H9 (cell line): ENCODE measurements around the gene BAG3. TPM values are rescaled to one million over a fixed set of nuclear protein-coding genes. Genes with fewer than 3 reads are reported as not detected.

Source experiments
- DNase-seq: peaks from one replicate; pipeline ENCODE4 v3.0.0-alpha.2; 2017
- H2AFZ ChIP-seq: one replicate; pipeline ENCODE4 v1.6.1; 2013; ENCODE audit warnings: mild to moderate bottlenecking, low read length, control low read depth, moderate library complexity
- H2AK5ac ChIP-seq: 2 replicates; pipeline ENCODE4 v1.6.1; 2013; ENCODE audit warnings: low read length, control low read depth, mixed read lengths; ENCODE audit not compliant: insufficient read length
- H2BK120ac ChIP-seq: one replicate; pipeline ENCODE4 v1.6.1; 2013; ENCODE audit warnings: low read depth, mild to moderate bottlenecking, low read length, control low read depth, inconsistent platforms; ENCODE audit not compliant: poor library complexity, severe bottlenecking
- H2BK12ac ChIP-seq: 2 replicates; pipeline ENCODE4 v1.6.1; 2013; ENCODE audit warnings: low read length, control low read depth, mixed read lengths, low read depth; ENCODE audit not compliant: insufficient read length
- H2BK15ac ChIP-seq: 2 replicates; pipeline ENCODE4 v1.6.1; 2013; ENCODE audit warnings: low read depth, low read length, control low read depth
- H2BK20ac ChIP-seq: one replicate; pipeline ENCODE4 v1.6.1; 2013; ENCODE audit warnings: low read depth, mild to moderate bottlenecking, low read length, control low read depth, inconsistent platforms; ENCODE audit not compliant: poor library complexity, severe bottlenecking
- H2BK5ac ChIP-seq: 2 replicates; pipeline ENCODE4 v1.6.1; 2013; ENCODE audit warnings: low read length, control low read depth, mixed read lengths; ENCODE audit not compliant: insufficient read length
- H3K14ac ChIP-seq: 2 replicates; pipeline ENCODE4 v1.6.1; 2013; ENCODE audit warnings: low read length, control low read depth; ENCODE audit not compliant: insufficient read depth
- H3K18ac ChIP-seq: 2 replicates; pipeline ENCODE4 v1.6.1; 2013; ENCODE audit warnings: low read depth, mild to moderate bottlenecking, mixed read lengths, low read length, control low read depth; ENCODE audit not compliant: insufficient read length
- H3K23ac ChIP-seq: 2 replicates; pipeline ENCODE4 v1.6.1; 2013; ENCODE audit warnings: low read length, control low read depth, mixed read lengths, low read depth; ENCODE audit not compliant: insufficient read length
- H3K23me2 ChIP-seq: 2 replicates; pipeline ENCODE4 v1.6.1; 2013; ENCODE audit warnings: low read depth, mild to moderate bottlenecking, mixed read lengths, low read length, control low read depth; ENCODE audit not compliant: insufficient read length, poor library complexity, severe bottlenecking
- H3K27ac ChIP-seq: 2 replicates; pipeline ENCODE4 v1.5.1; 2013; ENCODE audit warnings: low read length, control low read depth, mixed read lengths, low read depth; ENCODE audit not compliant: insufficient read length
- H3K27me3 ChIP-seq: 2 replicates; pipeline ENCODE4 v1.6.1; 2013; ENCODE audit warnings: low read length, control low read depth, inconsistent platforms; ENCODE audit not compliant: insufficient read depth
- H3K4ac ChIP-seq: 2 replicates; pipeline ENCODE4 v1.6.1; 2013; ENCODE audit warnings: low read depth, mild to moderate bottlenecking, control low read depth, inconsistent platforms, low read length, moderate library complexity
- H3K4me1 ChIP-seq: 2 replicates; pipeline ENCODE4 v1.6.1; 2013; ENCODE audit warnings: low read length, control low read depth, inconsistent platforms; ENCODE audit not compliant: insufficient read depth
- H3K4me2 ChIP-seq: 2 replicates; pipeline ENCODE4 v1.6.1; 2013; ENCODE audit warnings: low read length, control low read depth, mixed read lengths; ENCODE audit not compliant: insufficient read length, insufficient read depth
- H3K56ac ChIP-seq: 2 replicates; pipeline ENCODE4 v1.6.1; 2013; ENCODE audit warnings: low read depth, mild to moderate bottlenecking, mixed read lengths, low read length, control low read depth; ENCODE audit not compliant: insufficient read length
- H3K79me1 ChIP-seq: 2 replicates; pipeline ENCODE4 v1.6.1; 2013; ENCODE audit warnings: low read depth, mild to moderate bottlenecking, moderate library complexity, low read length, control low read depth, inconsistent platforms; ENCODE audit not compliant: insufficient read depth, poor library complexity, severe bottlenecking
- H3K79me2 ChIP-seq: 2 replicates; pipeline ENCODE4 v1.6.1; 2013; ENCODE audit warnings: low read length, control low read depth, inconsistent platforms; ENCODE audit not compliant: insufficient read depth
- H3K9ac ChIP-seq: 2 replicates; pipeline ENCODE4 v1.6.1; 2013; ENCODE audit warnings: low read length, control low read depth, mixed read lengths; ENCODE audit not compliant: insufficient read length; ENCODE audit errors: extremely low read depth
- H3K9me3 ChIP-seq: one replicate; pipeline ENCODE4 v1.6.1; 2013; ENCODE audit warnings: low read depth, low read length, inconsistent platforms; ENCODE audit not compliant: control insufficient read depth
- H3T11ph ChIP-seq: one replicate; pipeline ENCODE4 v1.6.1; 2013; ENCODE audit warnings: mild to moderate bottlenecking, low read length, control low read depth, inconsistent platforms
- H4K20me1 ChIP-seq: one replicate; pipeline ENCODE4 v1.6.1; 2013; ENCODE audit not compliant: control insufficient read depth, insufficient read length, insufficient read depth
- H4K5ac ChIP-seq: 2 replicates; pipeline ENCODE4 v1.6.1; 2013; ENCODE audit warnings: low read depth, mild to moderate bottlenecking, mixed read lengths, low read length, control low read depth; ENCODE audit not compliant: insufficient read length
- H4K8ac ChIP-seq: replicated peaks from 2 replicates; pipeline ENCODE4 v1.6.1; 2013; ENCODE audit warnings: low read length, control low read depth, mixed read lengths, low read depth; ENCODE audit not compliant: insufficient read length
- H4K91ac ChIP-seq: 2 replicates; pipeline ENCODE4 v1.6.1; 2013; ENCODE audit warnings: low read depth, mild to moderate bottlenecking, moderate library complexity, mixed read lengths, low read length, control low read depth; ENCODE audit not compliant: insufficient read length
- H3K27ac Mint-ChIP-seq, 3 experiments: 2 replicates in 2 of 3; 3 replicates in 1 of 3; pipeline ENCODE4 v1.8.0; 2020 to 2021; ENCODE audit warnings: mixed read lengths in 3 of 3, mild to moderate bottlenecking in 1 of 3, moderate library complexity in 1 of 3
- H3K27me3 Mint-ChIP-seq: 2 replicates; pipeline ENCODE4 v1.8.0; 2021; ENCODE audit warnings: low read depth, mild to moderate bottlenecking, moderate library complexity, mixed read lengths
- H3K36me3 Mint-ChIP-seq, 3 experiments: 2 replicates in 2 of 3; 3 replicates in 1 of 3; pipeline ENCODE4 v1.8.0; 2020 to 2021; ENCODE audit warnings: low read depth in 3 of 3, mixed read lengths in 3 of 3; ENCODE audit not compliant: insufficient read depth in 1 of 3
- H3K4me1 Mint-ChIP-seq, 2 experiments: 2 replicates each; pipeline ENCODE4 v1.8.0; 2020; ENCODE audit warnings: mixed read lengths in 2 of 2
- H3K4me3 Mint-ChIP-seq, 2 experiments: 2 replicates in 1 of 2; 3 replicates in 1 of 2; pipeline ENCODE4 v1.8.0; 2020 to 2021; ENCODE audit warnings: mild to moderate bottlenecking in 2 of 2, mixed read lengths in 2 of 2, moderate library complexity in 1 of 2
- H3K9me3 Mint-ChIP-seq, 2 experiments: 2 replicates in 1 of 2; 3 replicates in 1 of 2; pipeline ENCODE4 v1.8.0; 2020; ENCODE audit warnings: mild to moderate bottlenecking in 2 of 2, mixed read lengths in 2 of 2, moderate library complexity in 1 of 2
- WGBS: extraction: QIAGEN DNeasy Blood & Tissue Kit; methylation state at CpG from one replicate; pipeline ENCODE4 v1.1.7; 2013; ENCODE audit warnings: missing lambda C conversion rate, low lambda C conversion rate, mixed read lengths; ENCODE audit not compliant: insufficient read length; ENCODE audit errors: extremely low coverage; 5-methylcytosine and 5-hydroxymethylcytosine counted together
- total RNA-seq: library from RNA; stranded (reverse); gene quantifications from 2 replicates; pipeline ENCODE4 v1.2.1, GENCODE V29; 2021
- TF ChIP-seq, protein P1 (sequence below): fragments of 200-600 bp; sonication (generic); conservative IDR thresholded peaks from 3 replicates; pipeline ENCODE4 v1.8.0; 2021; ENCODE audit warnings: antibody characterized with exemption, mild to moderate bottlenecking

BAG3 gene
- total RNA-seq, 1 experiment from 2014 or later: 11.4 TPM

DNA sequence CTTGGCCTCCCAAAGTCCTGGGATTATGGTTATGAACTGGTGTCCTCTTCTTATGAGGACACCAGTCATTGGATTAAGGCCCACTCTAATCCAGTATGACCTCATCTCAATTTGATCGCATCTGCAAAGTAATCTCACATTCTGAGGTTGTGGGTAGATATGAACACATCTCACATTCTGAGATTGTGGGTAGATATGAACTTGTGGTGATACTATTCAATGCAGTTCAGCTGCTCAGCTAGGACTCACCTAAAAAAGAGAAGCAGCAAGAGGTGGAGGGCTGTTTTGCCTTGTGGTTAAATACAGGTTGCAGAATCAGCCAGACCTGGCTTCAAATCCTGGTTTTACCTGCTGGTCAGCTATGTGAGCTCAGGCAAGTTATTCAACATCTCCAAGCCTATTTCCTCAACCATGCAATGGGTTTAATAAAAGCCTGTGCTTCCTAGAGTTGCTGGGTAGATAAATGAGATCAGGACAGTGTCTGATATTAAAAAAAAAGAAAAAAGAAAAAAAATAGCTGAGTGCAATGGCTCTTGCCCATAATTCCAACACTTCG lies 8.5 kb upstream of the BAG3 start:
- Histone ChIP-seq H3K56ac (no peak overlapping the region), H2AK5ac (no peak overlapping the region), H4K8ac (no peak overlapping the region), H2BK20ac (no peak overlapping the region), H3K79me1 (no peaks in the 10 kb centered on the region), H4K91ac (no peak overlapping the region), H3T11ph (no peak overlapping the region), H3K9me3 (no peaks in the 10 kb centered on the region), H4K20me1 (no peaks in the 10 kb centered on the region), H3K4me1 (no peaks in the 10 kb centered on the region), H3K18ac (no peak overlapping the region), H2BK12ac (no peak overlapping the region), H4K5ac (no peak overlapping the region), H3K27ac (no peak overlapping the region), H3K9ac (no peak overlapping the region), H2BK120ac (no peak overlapping the region), H3K27me3 (no peaks in the 10 kb centered on the region), H3K23ac (no peak overlapping the region), H2BK5ac (no peak overlapping the region), H3K79me2 (no peaks in the 10 kb centered on the region), H3K23me2 (no peaks in the 10 kb centered on the region), H3K4me2 (no peak overlapping the region), H2AFZ (no peak overlapping the region), H2BK15ac (no peak overlapping the region), H3K14ac (no peak overlapping the region), H3K4ac (no peak overlapping the region)
- H3K27ac Mint-ChIP-seq: no peak overlapping the region
- peaks cover 2 to 6% of the 10 kb centered on the region in 2 experiments for H3K4me1 Mint-ChIP-seq
- H3K4me3 Mint-ChIP-seq: no peak overlapping the region
- no peak for DNase-seq
- peaks cover 1% of the 10 kb centered on the region; the same call in 1 of the 2 replicates for H3K27me3 Mint-ChIP-seq
- TF ChIP-seq, protein P1, sequence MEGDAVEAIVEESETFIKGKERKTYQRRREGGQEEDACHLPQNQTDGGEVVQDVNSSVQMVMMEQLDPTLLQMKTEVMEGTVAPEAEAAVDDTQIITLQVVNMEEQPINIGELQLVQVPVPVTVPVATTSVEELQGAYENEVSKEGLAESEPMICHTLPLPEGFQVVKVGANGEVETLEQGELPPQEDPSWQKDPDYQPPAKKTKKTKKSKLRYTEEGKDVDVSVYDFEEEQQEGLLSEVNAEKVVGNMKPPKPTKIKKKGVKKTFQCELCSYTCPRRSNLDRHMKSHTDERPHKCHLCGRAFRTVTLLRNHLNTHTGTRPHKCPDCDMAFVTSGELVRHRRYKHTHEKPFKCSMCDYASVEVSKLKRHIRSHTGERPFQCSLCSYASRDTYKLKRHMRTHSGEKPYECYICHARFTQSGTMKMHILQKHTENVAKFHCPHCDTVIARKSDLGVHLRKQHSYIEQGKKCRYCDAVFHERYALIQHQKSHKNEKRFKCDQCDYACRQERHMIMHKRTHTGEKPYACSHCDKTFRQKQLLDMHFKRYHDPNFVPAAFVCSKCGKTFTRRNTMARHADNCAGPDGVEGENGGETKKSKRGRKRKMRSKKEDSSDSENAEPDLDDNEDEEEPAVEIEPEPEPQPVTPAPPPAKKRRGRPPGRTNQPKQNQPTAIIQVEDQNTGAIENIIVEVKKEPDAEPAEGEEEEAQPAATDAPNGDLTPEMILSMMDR: no peak
- no peaks in the 10 kb centered on the region for H3K36me3 Mint-ChIP-seq
- peaks cover 4 to 6% of the 10 kb centered on the region in 2 experiments; a peak in 2 of 5 replicates for H3K9me3 Mint-ChIP-seq
- WGBS: no CpG with 5 or more reads among the region's 2 CpGs
